ENCODE results near the gene LRRIQ4. TPM values are rescaled to one million over a fixed set of nuclear protein-coding genes. Genes with fewer than 3 reads are reported as not detected.

The LRRIQ4 gene
- total RNA-seq, 1 donor from 2014 or later = not detected

GRCh38 chr3:169848741-169849140 lies 36.1 kb downstream of the LRRIQ4 start:
- intact Hi-C loops (cut with micrococcal nuclease) = no loop called here

GRCh38 chr3:169850618-169851017 lies 37.9 kb downstream of the LRRIQ4 start:
- intact Hi-C loops (cut with micrococcal nuclease) = no loop called here

- intact Hi-C loops (cut with micrococcal nuclease) = no loop called here
Observed at GRCh38 chr3:169855514-169855913, 42.8 kb downstream of the LRRIQ4 start.

GRCh38 chr3:169857811-169858210 lies 45.1 kb downstream of the LRRIQ4 start:
- intact Hi-C loops (cut with micrococcal nuclease) = no loop called here

- intact Hi-C loops (cut with micrococcal nuclease) = loop anchor here (2.0 to 5.0 kb wide), 5 partner anchors 99 to 951 kb away; partner anchors contain the start of genes GPR160 and PHC3
Observed at GRCh38 chr3:169861871-169862270, 49.2 kb downstream of the LRRIQ4 start.

GRCh38 chr3:169863458-169863899 lies 50.8 kb downstream of the LRRIQ4 start:
- intact Hi-C loops (cut with micrococcal nuclease) = loop anchor here (1.0 to 5.0 kb wide), 7 partner anchors 101 to 949 kb away; partner anchors contain the start of genes GPR160, PHC3 and SEC62

- intact Hi-C loops (cut with micrococcal nuclease) = loop anchor here (5.0 kb wide), 2 partner anchors 173 to 717 kb away; partner anchors contain the start of gene GPR160
Observed at GRCh38 chr3:169864270-169864669, 51.6 kb downstream of the LRRIQ4 start.

GRCh38 chr3:169865176-169865767 lies 52.6 kb downstream of the LRRIQ4 start:
- intact Hi-C loops (cut with micrococcal nuclease) = no loop called here

GRCh38 chr3:169867584-169868210 lies 55.0 kb downstream of the LRRIQ4 start:
- intact Hi-C loops (cut with micrococcal nuclease) = no loop called here

GRCh38 chr3:169868369-169868768 lies 55.7 kb downstream of the LRRIQ4 start:
- intact Hi-C loops (cut with micrococcal nuclease) = no loop called here

- intact Hi-C loops (cut with micrococcal nuclease) = no loop called here
Observed at GRCh38 chr3:169869484-169870220, 57.0 kb downstream of the LRRIQ4 start, which contains the start of gene LRRC31. TSS of gene LRRC31 (minus strand) at chr3:169869935. CDS start at chr3:169869807, 128 bp downstream.

GRCh38 chr3:169871129-169871886 lies 58.6 kb downstream of the LRRIQ4 start:
- intact Hi-C loops (cut with micrococcal nuclease) = no loop called here

GRCh38 chr3:169879013-169879557 lies 66.4 kb downstream of the LRRIQ4 start:
- intact Hi-C loops (cut with micrococcal nuclease) = no loop called here

- intact Hi-C loops (cut with micrococcal nuclease) = no loop called here
Observed at GRCh38 chr3:169879845-169880575, 67.3 kb downstream of the LRRIQ4 start.

- intact Hi-C loops (cut with micrococcal nuclease) = no loop called here
Observed at GRCh38 chr3:169880576-169881250, 68.0 kb downstream of the LRRIQ4 start.

- intact Hi-C loops (cut with micrococcal nuclease) = no loop called here
Observed at GRCh38 chr3:169886671-169887070, 74.0 kb downstream of the LRRIQ4 start.

All from T-helper 2 cell treated with Interferon-gamma antibody and Interleukin-4, amounts not matched to agents 100 ng/mL and 5 ng/mL, for 36 hours (primary cell).